A549 (cell line): ENCODE data around the gene NRXN3.

ENCODE experiments used
- ATOH8 ChIP-seq: fragments of 250-450 bp; sonication (Bioruptor Pico); IDR thresholded peaks from 2 replicates; pipeline ENCODE4 v1.5.0; 2020; ENCODE audit warnings: low read depth, mild to moderate bottlenecking, moderate library complexity
- CTCF ChIP-seq: fragments of >200 bp; sonication (Bioruptor Twin); formaldehyde crosslinking; IDR thresholded peaks from 3 replicates; pipeline ENCODE4 v1.5.1; 2016
- EP300 ChIP-seq, 2 experiments: fragments of >200 bp; sonication (Bioruptor Twin); formaldehyde crosslinking; IDR thresholded peaks; 2 replicates in 1 of 2; 3 replicates in 1 of 2; pipeline ENCODE4 v1.6.1; 2016 to 2017
- POLR2A ChIP-seq: IDR thresholded peaks from 2 replicates; pipeline ENCODE4 v1.6.1; 2012; ENCODE audit warnings: mild to moderate bottlenecking, low read length
- POLR2AphosphoS2 ChIP-seq: conservative IDR thresholded peaks from 2 replicates; pipeline ENCODE4 v1.6.1; 2012; ENCODE audit warnings: low read length, improper control_type of control experiment, inconsistent platforms
- SREBF2 ChIP-seq: fragments of 450-650 bp; IDR thresholded peaks from 2 replicates; pipeline ENCODE4 v1.6.1; 2014; ENCODE audit warnings: mild to moderate bottlenecking, moderate library complexity
- TF ChIP-seq, protein P1 (sequence below): fragments of 150-350 bp; IDR thresholded peaks from 2 replicates; pipeline ENCODE4 v1.6.1; 2014; ENCODE audit warnings: low read depth, mild to moderate bottlenecking, low read length

DNA sequence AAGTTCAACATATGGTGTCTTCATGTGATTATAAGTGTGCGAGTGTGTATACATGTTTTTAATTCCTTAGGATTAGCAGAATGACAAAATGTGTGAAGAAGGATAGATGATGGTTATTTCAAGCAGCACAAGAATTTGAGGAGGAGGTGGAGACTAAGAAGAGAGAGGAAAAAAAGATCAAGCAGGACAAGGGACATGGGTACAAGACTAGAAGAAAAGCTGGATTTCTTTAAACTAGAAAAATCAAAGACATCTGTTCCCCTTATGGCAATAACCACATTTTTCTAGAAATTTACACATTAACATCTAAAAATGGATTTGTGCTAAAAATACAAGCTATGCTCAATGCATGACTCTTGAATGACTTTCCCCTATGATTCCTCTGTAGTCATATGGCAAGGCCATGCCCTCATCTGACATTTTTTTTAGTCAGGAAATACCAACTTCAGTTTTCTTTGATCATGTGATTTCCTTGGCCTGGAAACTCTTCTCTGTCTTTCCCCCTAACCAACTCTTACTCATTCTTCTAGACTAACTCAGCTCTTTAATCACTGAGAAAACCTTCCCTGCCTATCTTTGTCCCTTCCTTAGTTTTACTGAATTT lies 435.8 kb downstream of the NRXN3 start:
- TF ChIP-seq CTCF (no peak), SREBF2 (no peak), POLR2A (no peak), ATOH8 (CRISPR knock-in tag) (no peak), POLR2AphosphoS2 (no peak), EP300 (IDR thresholded peaks at IDR 0.05) (no peak)
- TF ChIP-seq, protein P1, sequence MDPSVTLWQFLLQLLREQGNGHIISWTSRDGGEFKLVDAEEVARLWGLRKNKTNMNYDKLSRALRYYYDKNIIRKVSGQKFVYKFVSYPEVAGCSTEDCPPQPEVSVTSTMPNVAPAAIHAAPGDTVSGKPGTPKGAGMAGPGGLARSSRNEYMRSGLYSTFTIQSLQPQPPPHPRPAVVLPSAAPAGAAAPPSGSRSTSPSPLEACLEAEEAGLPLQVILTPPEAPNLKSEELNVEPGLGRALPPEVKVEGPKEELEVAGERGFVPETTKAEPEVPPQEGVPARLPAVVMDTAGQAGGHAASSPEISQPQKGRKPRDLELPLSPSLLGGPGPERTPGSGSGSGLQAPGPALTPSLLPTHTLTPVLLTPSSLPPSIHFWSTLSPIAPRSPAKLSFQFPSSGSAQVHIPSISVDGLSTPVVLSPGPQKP = no peak
